ENCODE measurements around the gene NEU2. TPM values are rescaled to one million over a fixed set of nuclear protein-coding genes. Genes with fewer than 3 reads are reported as not detected.

The NEU2 gene
- not detected in 2 replicates for total RNA-seq

GRCh38 chr2:233032551-233033320 lies at the start of gene NEU2:
Gene NEU2, plus strand, starts transcription at chr2:233032672. Its CDS starts 0 bp downstream, at chr2:233032672.
- no peak within 1 kb of the TSS for H3K4me3 ChIP-seq (ENCODE audit: low read depth, low read length)
- TF ChIP-seq CTCF (conservative IDR thresholded peaks at IDR 0.05; ENCODE audit: low read depth, low read length), result no peak
- DNase-seq (ENCODE audit: low read depth), result no peak

- no peak overlapping the region for H3K4me3 ChIP-seq (ENCODE audit: low read depth, low read length)
- DNase-seq (ENCODE audit: low read depth), result no peak
- no peak for TF ChIP-seq CTCF (conservative IDR thresholded peaks at IDR 0.05; ENCODE audit: low read depth, low read length)
Measured at GRCh38 chr2:232982926-232983668, 49.4 kb upstream of the NEU2 start.

- TF ChIP-seq CTCF (conservative IDR thresholded peaks at IDR 0.05; ENCODE audit: low read depth, low read length), result no peak
- no peak for DNase-seq (ENCODE audit: low read depth)
- H3K4me3 ChIP-seq (ENCODE audit: low read depth, low read length), result no peak overlapping the region
Measured at GRCh38 chr2:232983669-232984140, 48.8 kb upstream of the NEU2 start.

GRCh38 chr2:232984451-232985207 lies 47.8 kb upstream of the NEU2 start:
- no peak for DNase-seq (ENCODE audit: low read depth)
- TF ChIP-seq CTCF (conservative IDR thresholded peaks at IDR 0.05; ENCODE audit: low read depth, low read length), result no peak
- no peak overlapping the region for H3K4me3 ChIP-seq (ENCODE audit: low read depth, low read length)

- TF ChIP-seq CTCF (conservative IDR thresholded peaks at IDR 0.05; ENCODE audit: low read depth, low read length), result no peak
- DNase-seq (ENCODE audit: low read depth), result no peak
Measured at GRCh38 chr2:232986155-232986554, 46.3 kb upstream of the NEU2 start.

GRCh38 chr2:232993231-232993821 lies 39.1 kb upstream of the NEU2 start:
- no peak for DNase-seq (ENCODE audit: low read depth)
- no peak overlapping the region for H3K4me3 ChIP-seq (ENCODE audit: low read depth, low read length)

More at GRCh38 chr2:232986155-232986554, 46.3 kb upstream of the NEU2 start:
- H3K4me3 ChIP-seq (ENCODE audit: low read depth, low read length), result no peak overlapping the region

More at GRCh38 chr2:232993231-232993821, 39.1 kb upstream of the NEU2 start:
- TF ChIP-seq CTCF (conservative IDR thresholded peaks at IDR 0.05; ENCODE audit: low read depth, low read length), result no peak

Measured in epithelial cell of proximal tubule (primary cell).